MM.1S (cell line): Measurements from ENCODE around the gene TESK2.

ENCODE experiments used
- EZH2phosphoT487 ChIP-seq: fragments of 300-600 bp; sonication (generic); IDR thresholded peaks from 2 replicates; pipeline ENCODE4 v1.6.1; 2018; ENCODE audit warnings: antibody characterized with exemption, low read length
- TF ChIP-seq, protein P1 (sequence below): fragments of 300-600 bp; sonication (generic); IDR thresholded peaks from 2 replicates; pipeline ENCODE4 v1.5.1; 2016; ENCODE audit warnings: antibody characterized with exemption, low read length, mixed read lengths

DNA sequence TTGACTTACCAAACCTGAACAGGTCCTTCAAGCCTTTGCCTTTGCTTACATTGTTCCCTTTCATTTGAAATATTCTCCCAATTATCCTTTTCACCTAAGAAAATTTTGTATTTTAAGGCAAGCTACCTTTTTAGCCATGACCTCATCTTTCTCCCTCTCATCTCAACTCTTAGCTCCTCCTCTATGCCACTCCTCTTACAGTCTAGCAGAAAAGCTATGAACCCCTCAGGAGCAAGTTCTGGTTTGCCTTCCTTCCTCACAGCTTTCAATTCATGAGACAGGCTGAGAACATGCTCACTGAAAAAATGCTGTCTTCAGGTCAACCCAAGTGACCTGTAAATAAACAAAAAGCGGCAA lies 142.4 kb downstream of the TESK2 start:
- TF ChIP-seq, protein P1, sequence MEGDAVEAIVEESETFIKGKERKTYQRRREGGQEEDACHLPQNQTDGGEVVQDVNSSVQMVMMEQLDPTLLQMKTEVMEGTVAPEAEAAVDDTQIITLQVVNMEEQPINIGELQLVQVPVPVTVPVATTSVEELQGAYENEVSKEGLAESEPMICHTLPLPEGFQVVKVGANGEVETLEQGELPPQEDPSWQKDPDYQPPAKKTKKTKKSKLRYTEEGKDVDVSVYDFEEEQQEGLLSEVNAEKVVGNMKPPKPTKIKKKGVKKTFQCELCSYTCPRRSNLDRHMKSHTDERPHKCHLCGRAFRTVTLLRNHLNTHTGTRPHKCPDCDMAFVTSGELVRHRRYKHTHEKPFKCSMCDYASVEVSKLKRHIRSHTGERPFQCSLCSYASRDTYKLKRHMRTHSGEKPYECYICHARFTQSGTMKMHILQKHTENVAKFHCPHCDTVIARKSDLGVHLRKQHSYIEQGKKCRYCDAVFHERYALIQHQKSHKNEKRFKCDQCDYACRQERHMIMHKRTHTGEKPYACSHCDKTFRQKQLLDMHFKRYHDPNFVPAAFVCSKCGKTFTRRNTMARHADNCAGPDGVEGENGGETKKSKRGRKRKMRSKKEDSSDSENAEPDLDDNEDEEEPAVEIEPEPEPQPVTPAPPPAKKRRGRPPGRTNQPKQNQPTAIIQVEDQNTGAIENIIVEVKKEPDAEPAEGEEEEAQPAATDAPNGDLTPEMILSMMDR: no peak
- TF ChIP-seq EZH2phosphoT487: no peak
